Measurements from ENCODE around the gene RCN2.

Gene RCN2

GRCh38 chr15:76938752-76939151, 7.2 kb downstream of the RCN2 start:
- Histone ChIP-seq H3K4me3 (ENCODE audit: low read length) (no peak overlapping the region), H3K9ac (ENCODE audit: low read length) (no peak overlapping the region), H3K4me1 (ENCODE audit: control insufficient read depth, insufficient read depth, low read length) (no peaks in the 10 kb centered on the region), H3K36me3 (ENCODE audit: control insufficient read depth, insufficient read depth, low read length) (no peaks in the 10 kb centered on the region), H3K9me3 (ENCODE audit: control insufficient read depth, low read length) (no peaks in the 10 kb centered on the region), H3K27me3 (ENCODE audit: control insufficient read depth, insufficient read depth, low read length) (no peaks in the 10 kb centered on the region)

GRCh38 chr15:76939715-76940114, 8.2 kb downstream of the RCN2 start:
- no peaks in the 10 kb centered on the region for H3K4me1 ChIP-seq (ENCODE audit: control insufficient read depth, insufficient read depth, low read length)
- no peaks in the 10 kb centered on the region for H3K36me3 ChIP-seq (ENCODE audit: control insufficient read depth, insufficient read depth, low read length)
- H3K9ac ChIP-seq (ENCODE audit: low read length): no peak overlapping the region
- H3K27me3 ChIP-seq (ENCODE audit: control insufficient read depth, insufficient read depth, low read length): no peaks in the 10 kb centered on the region
- H3K4me3 ChIP-seq (ENCODE audit: low read length): no peak overlapping the region
- H3K9me3 ChIP-seq (ENCODE audit: control insufficient read depth, low read length): no peaks in the 10 kb centered on the region

- H3K4me1 ChIP-seq (ENCODE audit: control insufficient read depth, insufficient read depth, low read length): no peaks in the 10 kb centered on the region
- H3K9me3 ChIP-seq (ENCODE audit: control insufficient read depth, low read length): no peaks in the 10 kb centered on the region
- H3K36me3 ChIP-seq (ENCODE audit: control insufficient read depth, insufficient read depth, low read length): no peaks in the 10 kb centered on the region
- no peaks in the 10 kb centered on the region for H3K27me3 ChIP-seq (ENCODE audit: control insufficient read depth, insufficient read depth, low read length)
- H3K4me3 ChIP-seq (ENCODE audit: low read length): no peak overlapping the region
- H3K9ac ChIP-seq (ENCODE audit: low read length): no peak overlapping the region
Measured at GRCh38 chr15:76941636-76942035, 10.1 kb downstream of the RCN2 start.

GRCh38 chr15:76942331-76942730, 10.8 kb downstream of the RCN2 start:
- Histone ChIP-seq H3K9ac (ENCODE audit: low read length) (no peak overlapping the region), H3K9me3 (ENCODE audit: control insufficient read depth, low read length) (no peaks in the 10 kb centered on the region), H3K4me3 (ENCODE audit: low read length) (no peak overlapping the region), H3K27me3 (ENCODE audit: control insufficient read depth, insufficient read depth, low read length) (no peaks in the 10 kb centered on the region), H3K36me3 (ENCODE audit: control insufficient read depth, insufficient read depth, low read length) (no peaks in the 10 kb centered on the region), H3K4me1 (ENCODE audit: control insufficient read depth, insufficient read depth, low read length) (no peaks in the 10 kb centered on the region)

- Histone ChIP-seq H3K4me3 (ENCODE audit: low read length) (no peak overlapping the region), H3K27me3 (ENCODE audit: control insufficient read depth, insufficient read depth, low read length) (no peaks in the 10 kb centered on the region), H3K9ac (ENCODE audit: low read length) (no peak overlapping the region), H3K36me3 (ENCODE audit: control insufficient read depth, insufficient read depth, low read length) (no peaks in the 10 kb centered on the region), H3K4me1 (ENCODE audit: control insufficient read depth, insufficient read depth, low read length) (no peaks in the 10 kb centered on the region), H3K9me3 (ENCODE audit: control insufficient read depth, low read length) (no peaks in the 10 kb centered on the region)
Measured at GRCh38 chr15:76945494-76946093, 14.0 kb downstream of the RCN2 start.

- Histone ChIP-seq H3K27me3 (ENCODE audit: control insufficient read depth, insufficient read depth, low read length) (no peaks in the 10 kb centered on the region), H3K36me3 (ENCODE audit: control insufficient read depth, insufficient read depth, low read length) (no peaks in the 10 kb centered on the region), H3K9me3 (ENCODE audit: control insufficient read depth, low read length) (no peaks in the 10 kb centered on the region), H3K4me1 (ENCODE audit: control insufficient read depth, insufficient read depth, low read length) (no peaks in the 10 kb centered on the region), H3K4me3 (ENCODE audit: low read length) (no peak overlapping the region), H3K9ac (ENCODE audit: low read length) (no peak overlapping the region)
Measured at GRCh38 chr15:76947454-76947853, 15.9 kb downstream of the RCN2 start.

GRCh38 chr15:76951220-76951619, 19.7 kb downstream of the RCN2 start:
- H3K4me1 ChIP-seq (ENCODE audit: control insufficient read depth, insufficient read depth, low read length): no peaks in the 10 kb centered on the region
- no peaks in the 10 kb centered on the region for H3K9me3 ChIP-seq (ENCODE audit: control insufficient read depth, low read length)
- H3K4me3 ChIP-seq (ENCODE audit: low read length): no peak overlapping the region
- H3K36me3 ChIP-seq (ENCODE audit: control insufficient read depth, insufficient read depth, low read length): no peaks in the 10 kb centered on the region
- no peaks in the 10 kb centered on the region for H3K27me3 ChIP-seq (ENCODE audit: control insufficient read depth, insufficient read depth, low read length)
- no peak overlapping the region for H3K9ac ChIP-seq (ENCODE audit: low read length)

- Histone ChIP-seq H3K4me3 (ENCODE audit: low read length) (no peak overlapping the region), H3K4me1 (ENCODE audit: control insufficient read depth, insufficient read depth, low read length) (no peaks in the 10 kb centered on the region), H3K27me3 (ENCODE audit: control insufficient read depth, insufficient read depth, low read length) (no peaks in the 10 kb centered on the region), H3K9ac (ENCODE audit: low read length) (no peak overlapping the region), H3K9me3 (ENCODE audit: control insufficient read depth, low read length) (no peaks in the 10 kb centered on the region), H3K36me3 (ENCODE audit: control insufficient read depth, insufficient read depth, low read length) (no peaks in the 10 kb centered on the region)
Measured at GRCh38 chr15:76953913-76954312, 22.4 kb downstream of the RCN2 start.

GRCh38 chr15:76954744-76955143, 23.2 kb downstream of the RCN2 start:
- Histone ChIP-seq H3K4me1 (ENCODE audit: control insufficient read depth, insufficient read depth, low read length) (no peaks in the 10 kb centered on the region), H3K4me3 (ENCODE audit: low read length) (no peak overlapping the region), H3K27me3 (ENCODE audit: control insufficient read depth, insufficient read depth, low read length) (no peaks in the 10 kb centered on the region), H3K9me3 (ENCODE audit: control insufficient read depth, low read length) (no peaks in the 10 kb centered on the region), H3K36me3 (ENCODE audit: control insufficient read depth, insufficient read depth, low read length) (no peaks in the 10 kb centered on the region), H3K9ac (ENCODE audit: low read length) (no peak overlapping the region)

GRCh38 chr15:76961268-76962011, 29.9 kb downstream of the RCN2 start:
- H3K4me1 ChIP-seq (ENCODE audit: control insufficient read depth, insufficient read depth, low read length): no peaks in the 10 kb centered on the region
- H3K4me3 ChIP-seq (ENCODE audit: low read length): no peak overlapping the region
- H3K27me3 ChIP-seq (ENCODE audit: control insufficient read depth, insufficient read depth, low read length): no peaks in the 10 kb centered on the region
- H3K36me3 ChIP-seq (ENCODE audit: control insufficient read depth, insufficient read depth, low read length): no peaks in the 10 kb centered on the region
- H3K9me3 ChIP-seq (ENCODE audit: control insufficient read depth, low read length): no peaks in the 10 kb centered on the region
- H3K9ac ChIP-seq (ENCODE audit: low read length): no peak overlapping the region

- Histone ChIP-seq H3K27me3 (ENCODE audit: control insufficient read depth, insufficient read depth, low read length) (no peaks in the 10 kb centered on the region), H3K9me3 (ENCODE audit: control insufficient read depth, low read length) (no peaks in the 10 kb centered on the region), H3K36me3 (ENCODE audit: control insufficient read depth, insufficient read depth, low read length) (no peaks in the 10 kb centered on the region), H3K4me1 (ENCODE audit: control insufficient read depth, insufficient read depth, low read length) (no peaks in the 10 kb centered on the region), H3K4me3 (ENCODE audit: low read length) (no peak overlapping the region), H3K9ac (ENCODE audit: low read length) (no peak overlapping the region)
Measured at GRCh38 chr15:76962337-76963013, 30.9 kb downstream of the RCN2 start.

- H3K27me3 ChIP-seq (ENCODE audit: control insufficient read depth, insufficient read depth, low read length): no peaks in the 10 kb centered on the region
- no peak overlapping the region for H3K9ac ChIP-seq (ENCODE audit: low read length)
- H3K4me1 ChIP-seq (ENCODE audit: control insufficient read depth, insufficient read depth, low read length): no peaks in the 10 kb centered on the region
- H3K4me3 ChIP-seq (ENCODE audit: low read length): no peak overlapping the region
- no peaks in the 10 kb centered on the region for H3K9me3 ChIP-seq (ENCODE audit: control insufficient read depth, low read length)
- H3K36me3 ChIP-seq (ENCODE audit: control insufficient read depth, insufficient read depth, low read length): no peaks in the 10 kb centered on the region
Measured at GRCh38 chr15:76963596-76963995, 32.0 kb downstream of the RCN2 start.

All from mucosa of stomach (tissue), 1 donor.